OCI-LY1 (cell line): Measurements from ENCODE around the gene CRYGS.

Experiments
- CTCF ChIP-seq: fragments of 200-600 bp; sonication (generic), shearing (Covaris generic); IDR thresholded peaks from 2 replicates; pipeline ENCODE4 v1.5.1; 2017; ENCODE audit warnings: mild to moderate bottlenecking, antibody characterized with exemption, low read length, moderate library complexity, mixed read lengths
- EZH2 ChIP-seq: fragments of 200-600 bp; sonication (generic), shearing (Covaris generic); IDR thresholded peaks from 2 replicates; pipeline ENCODE4 v1.8.0; 2017; ENCODE audit warnings: borderline replicate concordance, mixed run types, mild to moderate bottlenecking, antibody characterized with exemption, low read length, moderate library complexity, mixed read lengths

GRCh38 chr3:186492385-186492984, 51.7 kb downstream of the CRYGS start:
- TF ChIP-seq CTCF (no peak), EZH2 (no peak)
